HL-60 (cell line): ENCODE data around the gene LRRC46.

Source experiments
- DNase-seq, 2 experiments: peaks; one replicate each; pipeline ENCODE4 v3.0.0-alpha.2; 2010 to 2020; ENCODE audit warnings: low read depth in 1 of 2, low spot score in 1 of 2
- H3K27ac ChIP-seq: fragments of 250-450 bp; sonication (Bioruptor Pico); replicated peaks from 2 replicates; pipeline ENCODE4 v1.5.1; 2020; ENCODE audit warnings: mild to moderate bottlenecking, moderate library complexity
- H3K27me3 ChIP-seq: fragments of 250-450 bp; sonication (Bioruptor Pico); 2 replicates; pipeline ENCODE4 v1.5.1; 2021; ENCODE audit warnings: mild to moderate bottlenecking, moderate library complexity; ENCODE audit not compliant: insufficient read depth, poor library complexity, severe bottlenecking
- H3K4me3 ChIP-seq: replicated peaks from 2 replicates; pipeline ENCODE4 v1.5.1; 2011; ENCODE audit warnings: mild to moderate bottlenecking, control low read depth, low read length; ENCODE audit not compliant: insufficient read depth
- CTCF ChIP-seq: IDR thresholded peaks from one replicate; pipeline ENCODE4 v1.5.1; 2011; ENCODE audit warnings: low read length, control low read depth, inconsistent platforms; ENCODE audit not compliant: insufficient read depth
- GABPA ChIP-seq: IDR thresholded peaks from 2 replicates; pipeline ENCODE4 v1.6.1; 2012; ENCODE audit warnings: low read depth
- POLR2AphosphoS5 ChIP-seq: IDR thresholded peaks from 2 replicates; pipeline ENCODE4 v1.6.1; 2012; ENCODE audit warnings: low read depth
- REST ChIP-seq: IDR thresholded peaks from 2 replicates; pipeline ENCODE4 v1.6.1; 2012; ENCODE audit warnings: low read depth; ENCODE audit not compliant: insufficient replicate concordance
- SPI1 ChIP-seq: IDR thresholded peaks from 2 replicates; pipeline ENCODE4 v1.6.1; 2012; ENCODE audit warnings: low read depth, mild to moderate bottlenecking, borderline replicate concordance
- long read RNA-seq: library from polyadenylated mRNA; unstranded; transcript quantifications from one replicate; pipeline ENCODE4 v2.0.0, GENCODE V29; 2020

The LRRC46 gene
- long read RNA-seq, partial matches to known transcripts: 0 of 1 reads
- long read RNA-seq, other reads (novel, unspliced or antisense): 1 of 1 reads

GRCh38 chr17:47831003-47831933 lies at the start of gene LRRC46, which contains the start of gene MRPL10:
TSS of gene LRRC46 (plus strand) at chr17:47831670. CDS start at chr17:47831990, 320 bp downstream.
TSS of gene MRPL10 (minus strand) at chr17:47831541. CDS start at chr17:47831511, 30 bp downstream.
- Histone ChIP-seq H3K27me3 (no peaks in the 10 kb centered on the region), H3K27ac (peak within 1 kb of the TSS; percentile 60), H3K4me3 (peak within 1 kb of the TSS; percentile 64)
- TF ChIP-seq POLR2AphosphoS5 (peak; percentile 97), REST (no peak), SPI1 (no peak), CTCF (no peak), GABPA (peak; percentile 82)
- DNase-seq: peak; percentile 85 to 90

GRCh38 chr17:47785538-47786123 lies 45.8 kb upstream of the LRRC46 start:
- Histone ChIP-seq H3K27me3 (peaks cover 25% of the 10 kb centered on the region), H3K27ac (no peak overlapping the region), H3K4me3 (no peak overlapping the region)
- no peak for DNase-seq
- no peak for TF ChIP-seq GABPA
- TF ChIP-seq CTCF: no peak
- no peak for TF ChIP-seq POLR2AphosphoS5
- TF ChIP-seq REST: peak; percentile 99
- no peak for TF ChIP-seq SPI1

GRCh38 chr17:47789611-47790561 lies 41.6 kb upstream of the LRRC46 start:
- TF ChIP-seq GABPA (no peak), CTCF (no peak), SPI1 (no peak), POLR2AphosphoS5 (no peak), REST (no peak)
- Histone ChIP-seq H3K27me3 (peaks cover 46% of the 10 kb centered on the region), H3K27ac (no peak overlapping the region), H3K4me3 (peak overlapping the region; percentile 17)
- peak in 1 of 2 experiments; percentile 29 for DNase-seq
